Esophagus squamous epithelium (tissue), 5 donors: ENCODE data around the gene RPL4. TPM values are rescaled to one million over a fixed set of nuclear protein-coding genes. Genes with fewer than 3 reads are reported as not detected.

Source experiments
- DNase-seq: peaks from one replicate; lab custom pipeline; 2025; lab: John Stamatoyannopoulos, UW
- H3K27ac ChIP-seq, 4 donors: fragments of 200-600 bp; sonication (generic); one replicate each; pipeline ENCODE4 v1.5.1; 2016 to 2019; ENCODE audit warnings: mild to moderate bottlenecking in 1 of 4
- H3K27me3 ChIP-seq, 4 donors: fragments of 200-600 bp; sonication (generic); 1 replicate in 3 of 4; 2 replicates in 1 of 4; pipeline versions ENCODE4 v1.5.1 to v1.6.0; 2017 to 2021; ENCODE audit warnings: antibody characterized with exemption in 1 of 4
- H3K36me3 ChIP-seq, 3 donors: fragments of 200-600 bp; sonication (generic); one replicate each; pipeline ENCODE4 v1.5.1; 2016 to 2019
- H3K4me1 ChIP-seq, 3 donors: fragments of 200-600 bp; sonication (generic); one replicate each; pipeline ENCODE4 v1.5.1; 2017 to 2019
- H3K4me3 ChIP-seq, 4 donors: fragments of 200-600 bp; sonication (generic); 1 replicate in 3 of 4; 2 replicates in 1 of 4; pipeline ENCODE4 v1.5.1; 2016 to 2019; ENCODE audit warnings: mild to moderate bottlenecking in 2 of 4, moderate library complexity in 1 of 4
- H3K9me3 ChIP-seq, 3 donors: fragments of 200-600 bp; sonication (generic); one replicate each; pipeline ENCODE4 v1.5.1; 2016 to 2019
- POLR2A ChIP-seq, 4 donors: fragments of 450-650 bp; IDR thresholded peaks; one replicate each; pipeline ENCODE4 v1.6.1; 2017; ENCODE audit warnings: antibody characterized with exemption in 4 of 4, mild to moderate bottlenecking in 4 of 4, moderate library complexity in 3 of 4
- WGBS, 2 donors: methylation state at CpG; one replicate each; pipeline ENCODE4 v1.1.5; 2018; 5-methylcytosine and 5-hydroxymethylcytosine counted together
- intact Hi-C: fragments of 100-400 bp; cut with DNase I; formaldehyde crosslinking; loops from one replicate; pipeline ENCODE4 v1.15.0; 2022
- total RNA-seq, 4 donors: library from RNA; depleted of rRNA; stranded (reverse); fragments of >200 nt; gene quantifications; one replicate each; pipeline ENCODE4 v1.1.0, GENCODE V29; 2016
- TF ChIP-seq, protein P1 (sequence below), 6 experiments: fragments of 450-650 bp in 4 of 6; fragments of 200-600 bp in 2 of 6; sonication (generic) in 2 of 6; IDR thresholded peaks; one replicate each; pipeline ENCODE4 v1.5.1; 2016 to 2019; ENCODE audit warnings: antibody characterized with exemption in 6 of 6, mild to moderate bottlenecking in 4 of 6, moderate library complexity in 4 of 6
- donor health status: DM: yes; HTN: yes; CAD: no.

Gene RPL4
- total RNA-seq, result 1,000 to 10,000 TPM; 2,279 to 4,532 (median 3,529) TPM

GRCh38 chr15:66504563-66505429 lies at the start of gene RPL4, which contains the start of gene ZWILCH:
Gene RPL4, minus strand, starts transcription at chr15:66504855. Its CDS starts 65 bp downstream, at chr15:66504790.
Gene ZWILCH, plus strand, starts transcription at chr15:66505326. Its CDS starts 13 bp downstream, at chr15:66505339.
- Histone ChIP-seq H3K9me3 (no peaks in the 10 kb centered on the region), H3K4me3 (peak within 1 kb of the TSS; percentile 69 to 98 (median 80)), H3K27ac (peak within 1 kb of the TSS; percentile 88 to 98 (median 95)), H3K27me3 (no peaks in the 10 kb centered on the region), H3K36me3 (peaks cover 9 to 41% (median 17%) of the 10 kb centered on the region in 3 donors), H3K4me1 (peaks cover 6 to 50% (median 27%) of the 10 kb centered on the region in 3 donors)
- WGBS, 2 donors, result 1% methylated on average over 32 to 46 of the region's 46 CpGs
- peak; percentile 21 for DNase-seq
- intact Hi-C loops, result no loop called here
- TF ChIP-seq, protein P1, sequence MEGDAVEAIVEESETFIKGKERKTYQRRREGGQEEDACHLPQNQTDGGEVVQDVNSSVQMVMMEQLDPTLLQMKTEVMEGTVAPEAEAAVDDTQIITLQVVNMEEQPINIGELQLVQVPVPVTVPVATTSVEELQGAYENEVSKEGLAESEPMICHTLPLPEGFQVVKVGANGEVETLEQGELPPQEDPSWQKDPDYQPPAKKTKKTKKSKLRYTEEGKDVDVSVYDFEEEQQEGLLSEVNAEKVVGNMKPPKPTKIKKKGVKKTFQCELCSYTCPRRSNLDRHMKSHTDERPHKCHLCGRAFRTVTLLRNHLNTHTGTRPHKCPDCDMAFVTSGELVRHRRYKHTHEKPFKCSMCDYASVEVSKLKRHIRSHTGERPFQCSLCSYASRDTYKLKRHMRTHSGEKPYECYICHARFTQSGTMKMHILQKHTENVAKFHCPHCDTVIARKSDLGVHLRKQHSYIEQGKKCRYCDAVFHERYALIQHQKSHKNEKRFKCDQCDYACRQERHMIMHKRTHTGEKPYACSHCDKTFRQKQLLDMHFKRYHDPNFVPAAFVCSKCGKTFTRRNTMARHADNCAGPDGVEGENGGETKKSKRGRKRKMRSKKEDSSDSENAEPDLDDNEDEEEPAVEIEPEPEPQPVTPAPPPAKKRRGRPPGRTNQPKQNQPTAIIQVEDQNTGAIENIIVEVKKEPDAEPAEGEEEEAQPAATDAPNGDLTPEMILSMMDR (IDR thresholded peaks at IDR 0.05), result peak in 5 of 6 experiments; percentile 6 to 27 (median 24)
- peak in 3 of 4 donors; percentile 83 to 96 (median 95) for TF ChIP-seq POLR2A (IDR thresholded peaks at IDR 0.05)

DNA sequence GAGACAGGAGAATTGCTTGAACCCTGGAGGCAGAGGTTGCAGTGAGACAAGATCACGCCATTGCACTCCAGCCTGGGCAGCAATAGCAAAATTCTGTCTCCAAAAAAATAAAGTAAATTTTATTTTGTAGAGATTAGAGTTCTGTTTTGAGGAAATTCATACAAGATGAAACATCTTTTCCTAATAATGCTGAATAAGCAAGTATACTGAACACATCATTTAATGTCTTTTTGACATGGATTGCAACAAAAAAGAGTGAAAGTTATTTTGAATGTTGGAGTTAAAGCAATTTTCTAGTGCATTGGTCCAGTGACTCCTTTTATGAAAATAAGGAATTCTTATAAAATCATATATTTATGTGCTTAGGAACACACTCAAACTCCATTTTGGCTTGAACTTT lies 40.6 kb upstream of the RPL4 start:
- Histone ChIP-seq H3K27ac (no peak overlapping the region), H3K36me3 (peaks cover 0 to 37% (median 0%) of the 10 kb centered on the region in 3 donors), H3K4me1 (no peaks in the 10 kb centered on the region), H3K9me3 (no peaks in the 10 kb centered on the region), H3K27me3 (no peaks in the 10 kb centered on the region), H3K4me3 (no peak overlapping the region)
- intact Hi-C loops, result no loop called here
- 88 to 100% methylated on average over 1 of the region's 1 CpG for WGBS, 2 donors
- no peak for DNase-seq
- no peak for TF ChIP-seq POLR2A (IDR thresholded peaks at IDR 0.05)
- TF ChIP-seq, protein P1 (IDR thresholded peaks at IDR 0.05), result no peak

- Histone ChIP-seq H3K9me3 (no peaks in the 10 kb centered on the region), H3K27me3 (no peaks in the 10 kb centered on the region), H3K27ac (no peak overlapping the region), H3K4me1 (no peaks in the 10 kb centered on the region), H3K4me3 (no peak overlapping the region), H3K36me3 (peaks cover 0 to 52% (median 0%) of the 10 kb centered on the region in 3 donors)
- DNase-seq, result no peak
- intact Hi-C loops, result no loop called here
- WGBS, 2 donors, result 95 to 96% methylated on average over 4 of the region's 4 CpGs
- TF ChIP-seq, protein P1 (IDR thresholded peaks at IDR 0.05), result no peak
- no peak for TF ChIP-seq POLR2A (IDR thresholded peaks at IDR 0.05)
These were observed 38.2 kb upstream of the RPL4 start for GRCh38 chr15:66542896-66543295.

DNA sequence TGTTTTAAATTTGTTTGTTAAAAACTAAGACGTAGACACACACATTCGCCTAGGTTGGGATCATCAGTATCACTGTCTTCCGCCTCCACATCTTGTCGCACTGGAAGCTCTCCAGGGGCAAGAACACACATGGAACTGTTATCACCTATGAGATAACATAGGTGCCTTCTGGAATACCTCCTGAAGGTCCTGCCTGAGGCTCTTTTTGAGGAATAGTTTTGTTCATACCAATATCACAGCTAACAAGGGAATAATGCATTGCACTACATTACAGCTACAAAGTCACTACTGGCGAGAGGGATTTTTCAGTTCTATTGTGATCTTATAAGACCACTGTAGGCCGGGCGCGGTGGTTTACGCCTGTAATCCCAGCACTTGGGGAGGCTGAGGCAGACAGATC lies 30.4 kb upstream of the RPL4 start:
- Histone ChIP-seq H3K4me3 (no peak overlapping the region), H3K36me3 (peaks cover 0 to 67% (median 0%) of the 10 kb centered on the region in 3 donors), H3K9me3 (no peaks in the 10 kb centered on the region), H3K27me3 (no peaks in the 10 kb centered on the region), H3K4me1 (no peaks in the 10 kb centered on the region), H3K27ac (no peak overlapping the region)
- WGBS, 2 donors, result 92 to 99% methylated on average over 7 to 9 of the region's 9 CpGs
- intact Hi-C loops, result no loop called here
- no peak for TF ChIP-seq POLR2A (IDR thresholded peaks at IDR 0.05)
- TF ChIP-seq, protein P1 (IDR thresholded peaks at IDR 0.05), result no peak
- DNase-seq, result no peak

DNA sequence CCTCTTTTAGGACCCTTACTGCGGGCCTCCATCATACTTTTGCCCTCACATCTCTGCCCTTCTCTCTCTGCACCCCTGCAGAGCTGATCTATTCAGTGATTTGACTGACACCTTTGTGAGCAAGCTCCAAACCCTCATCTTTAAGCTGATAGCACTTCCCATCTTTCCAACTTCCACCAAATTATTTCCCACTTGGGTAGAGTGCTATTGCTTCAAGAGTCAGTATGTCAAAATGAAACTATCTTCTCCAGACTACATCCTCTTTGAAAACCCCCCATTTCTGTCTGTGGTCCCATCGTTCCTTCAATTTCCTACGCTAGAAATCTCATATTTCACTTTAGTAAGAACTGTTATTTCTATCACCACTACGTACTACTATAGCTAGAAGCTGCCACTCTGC lies 20.2 kb upstream of the RPL4 start:
- H3K27ac ChIP-seq, result no peak overlapping the region
- intact Hi-C loops, result no loop called here
- no peak for DNase-seq
- H3K4me1 ChIP-seq, result no peaks in the 10 kb centered on the region
- H3K4me3 ChIP-seq, result no peak overlapping the region
- H3K27me3 ChIP-seq, result no peaks in the 10 kb centered on the region
- TF ChIP-seq, protein P1 (IDR thresholded peaks at IDR 0.05), result no peak
- TF ChIP-seq POLR2A (IDR thresholded peaks at IDR 0.05), result no peak
- peaks cover 0 to 64% (median 4%) of the 10 kb centered on the region in 3 donors for H3K36me3 ChIP-seq
- no peaks in the 10 kb centered on the region for H3K9me3 ChIP-seq
- 72 to 91% methylated on average over 4 of the region's 4 CpGs for WGBS, 2 donors
